HFFc6 (cell line): ENCODE results near the gene TM4SF4. TPM values are rescaled to one million over a fixed set of nuclear protein-coding genes. Genes with fewer than 3 reads are reported as not detected.

ENCODE experiments used
- DNase-seq: peaks from one replicate; pipeline ENCODE4 v3.0.0-alpha.2; 2018
- H3K27ac Mint-ChIP-seq: 2 replicates; pipeline ENCODE4 v1.8.0; 2020; ENCODE audit warnings: mild to moderate bottlenecking, mixed read lengths
- H3K27me3 Mint-ChIP-seq: 2 replicates; pipeline ENCODE4 v1.8.0; 2021; ENCODE audit warnings: mild to moderate bottlenecking, moderate library complexity, mixed read lengths; ENCODE audit not compliant: insufficient read depth
- H3K36me3 Mint-ChIP-seq: 2 replicates; pipeline ENCODE4 v1.8.0; 2021; ENCODE audit warnings: low read depth, mixed read lengths
- H3K4me1 Mint-ChIP-seq: 2 replicates; pipeline ENCODE4 v1.8.0; 2020; ENCODE audit warnings: low read depth, mixed read lengths
- H3K4me3 Mint-ChIP-seq: 2 replicates; pipeline ENCODE4 v1.8.0; 2020; ENCODE audit warnings: mild to moderate bottlenecking, moderate library complexity, mixed read lengths
- H3K9me3 Mint-ChIP-seq: 2 replicates; pipeline ENCODE4 v1.8.0; 2020; ENCODE audit warnings: mild to moderate bottlenecking, mixed read lengths
- total RNA-seq, 6 experiments: library from RNA; stranded (reverse); fragmentation: NEBNext Ultra II Directional; extraction: Animal tissue kit (Norgen Biotek cat#: 25700); gene quantifications; 2 replicates in 1 of 6; 3 replicates in 5 of 6; pipeline ENCODE4 v1.2.3, GENCODE V29; 2021
- TF ChIP-seq, protein P1 (sequence below): fragments of 200-600 bp; sonication (generic); IDR thresholded peaks from 2 replicates; pipeline ENCODE4 v1.5.0; 2021; ENCODE audit warnings: antibody characterized with exemption, mild to moderate bottlenecking

TM4SF4 gene
- total RNA-seq, 6 experiments from 2014 or later: 0.25 to 1.3 (median 0.63) TPM

DNA sequence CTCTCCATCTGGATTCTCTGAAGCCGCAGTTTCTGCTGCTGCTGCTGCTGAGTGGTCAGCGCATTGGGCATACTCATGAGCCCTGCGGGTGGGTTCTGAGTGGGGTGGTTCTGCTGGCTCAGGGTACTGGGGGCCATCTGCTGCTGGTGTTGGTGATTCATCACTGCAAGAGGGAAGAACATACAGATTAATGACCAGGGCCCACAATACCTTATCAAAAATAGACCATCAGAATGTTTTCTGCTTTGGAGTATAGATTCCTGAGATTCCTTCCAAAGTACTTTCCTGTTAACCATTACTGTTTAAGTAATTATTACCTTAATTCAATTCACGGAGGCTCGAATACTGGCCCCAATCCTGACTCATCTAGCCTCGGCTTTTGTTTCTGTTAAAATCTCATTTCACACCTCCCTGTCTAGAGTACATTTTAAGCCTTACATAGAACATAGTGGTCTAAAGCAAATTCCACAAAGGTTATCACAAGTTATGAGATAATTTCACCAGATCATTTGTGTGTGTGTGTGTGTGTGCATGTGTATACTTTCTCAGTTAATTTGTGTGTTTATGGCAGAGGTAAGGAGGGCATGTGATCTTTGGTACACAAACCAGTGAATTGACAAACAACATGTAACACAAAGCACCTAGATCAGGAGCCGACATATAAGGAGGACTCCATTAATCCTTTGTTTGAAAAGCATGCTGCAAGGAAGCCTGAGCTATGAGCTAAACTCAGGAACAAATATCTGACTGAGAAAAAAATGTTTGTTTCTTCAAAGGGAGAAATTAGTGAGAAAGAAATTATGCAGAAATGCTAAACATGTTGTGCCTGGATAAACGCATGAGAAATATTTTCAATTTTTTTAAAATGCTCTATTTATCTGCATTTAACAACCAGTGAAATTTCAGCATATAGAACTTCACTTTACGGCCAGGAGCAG is 68.1 kb downstream of the TM4SF4 start:
- peak overlapping the region; percentile 92 for H3K27ac Mint-ChIP-seq
- peaks cover 33% of the 10 kb centered on the region for H3K36me3 Mint-ChIP-seq
- DNase-seq: peak; percentile 33
- TF ChIP-seq, protein P1, sequence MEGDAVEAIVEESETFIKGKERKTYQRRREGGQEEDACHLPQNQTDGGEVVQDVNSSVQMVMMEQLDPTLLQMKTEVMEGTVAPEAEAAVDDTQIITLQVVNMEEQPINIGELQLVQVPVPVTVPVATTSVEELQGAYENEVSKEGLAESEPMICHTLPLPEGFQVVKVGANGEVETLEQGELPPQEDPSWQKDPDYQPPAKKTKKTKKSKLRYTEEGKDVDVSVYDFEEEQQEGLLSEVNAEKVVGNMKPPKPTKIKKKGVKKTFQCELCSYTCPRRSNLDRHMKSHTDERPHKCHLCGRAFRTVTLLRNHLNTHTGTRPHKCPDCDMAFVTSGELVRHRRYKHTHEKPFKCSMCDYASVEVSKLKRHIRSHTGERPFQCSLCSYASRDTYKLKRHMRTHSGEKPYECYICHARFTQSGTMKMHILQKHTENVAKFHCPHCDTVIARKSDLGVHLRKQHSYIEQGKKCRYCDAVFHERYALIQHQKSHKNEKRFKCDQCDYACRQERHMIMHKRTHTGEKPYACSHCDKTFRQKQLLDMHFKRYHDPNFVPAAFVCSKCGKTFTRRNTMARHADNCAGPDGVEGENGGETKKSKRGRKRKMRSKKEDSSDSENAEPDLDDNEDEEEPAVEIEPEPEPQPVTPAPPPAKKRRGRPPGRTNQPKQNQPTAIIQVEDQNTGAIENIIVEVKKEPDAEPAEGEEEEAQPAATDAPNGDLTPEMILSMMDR: no peak
- peaks cover 77% of the 10 kb centered on the region for H3K4me1 Mint-ChIP-seq
- peak overlapping the region; percentile 40 for H3K4me3 Mint-ChIP-seq
- no peaks in the 10 kb centered on the region for H3K9me3 Mint-ChIP-seq
- peaks cover 3% of the 10 kb centered on the region; the same call in 1 of the 2 replicates for H3K27me3 Mint-ChIP-seq

DNA sequence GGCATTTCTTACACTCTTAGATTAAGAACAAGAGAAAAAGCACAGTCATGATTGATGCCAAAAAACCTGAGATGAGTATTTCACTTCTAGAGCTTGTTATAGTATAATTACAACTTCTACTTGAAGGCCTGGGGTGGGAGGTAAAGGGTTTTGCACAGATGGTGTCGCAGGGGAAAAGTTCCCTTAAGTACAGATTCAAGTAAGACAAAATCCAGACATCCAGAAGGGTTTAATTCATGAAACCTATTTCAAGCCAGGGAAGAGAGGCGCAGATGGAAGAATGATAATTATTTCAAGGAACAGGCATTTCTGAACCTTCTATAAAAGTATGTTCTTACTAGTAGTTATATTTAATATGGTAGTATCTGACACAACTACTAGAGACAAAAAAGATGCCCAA is 70.6 kb downstream of the TM4SF4 start:
- TF ChIP-seq, protein P1: no peak
- Mint-ChIP-seq H3K27me3 (peaks cover 3% of the 10 kb centered on the region; the same call in 1 of the 2 replicates), H3K4me3 (no peak overlapping the region), H3K9me3 (no peaks in the 10 kb centered on the region), H3K27ac (peak overlapping the region; percentile 11; the same call in 1 of the 2 replicates), H3K36me3 (peaks cover 45% of the 10 kb centered on the region), H3K4me1 (peaks cover 77% of the 10 kb centered on the region)
- no peak for DNase-seq

DNA sequence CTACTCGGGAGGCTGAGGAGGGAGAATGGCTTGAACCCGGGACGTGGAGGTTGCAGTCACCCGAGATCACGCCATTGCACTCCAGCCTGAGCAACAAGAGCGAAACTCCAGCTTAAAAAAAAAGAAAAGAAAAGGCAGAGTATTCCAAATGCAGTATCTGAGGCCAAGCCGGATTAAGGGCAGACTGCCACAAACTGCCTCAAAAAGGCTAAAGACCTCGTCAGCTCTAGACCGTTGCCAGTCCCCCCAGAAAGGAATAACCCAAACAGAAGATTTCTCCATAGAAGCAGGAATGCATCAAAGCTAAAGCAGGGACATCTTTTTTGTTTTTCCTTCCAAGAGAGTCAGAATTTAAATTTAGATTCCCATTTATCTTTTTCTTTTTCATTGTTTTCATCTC is 72.9 kb downstream of the TM4SF4 start:
- Mint-ChIP-seq H3K36me3 (peaks cover 33% of the 10 kb centered on the region), H3K27me3 (peaks cover 2% of the 10 kb centered on the region; the same call in 1 of the 2 replicates), H3K4me3 (peak overlapping the region; percentile 65), H3K4me1 (peaks cover 54% of the 10 kb centered on the region), H3K9me3 (no peaks in the 10 kb centered on the region), H3K27ac (peak overlapping the region; percentile 97)
- no peak for DNase-seq
- TF ChIP-seq, protein P1: no peak

DNA sequence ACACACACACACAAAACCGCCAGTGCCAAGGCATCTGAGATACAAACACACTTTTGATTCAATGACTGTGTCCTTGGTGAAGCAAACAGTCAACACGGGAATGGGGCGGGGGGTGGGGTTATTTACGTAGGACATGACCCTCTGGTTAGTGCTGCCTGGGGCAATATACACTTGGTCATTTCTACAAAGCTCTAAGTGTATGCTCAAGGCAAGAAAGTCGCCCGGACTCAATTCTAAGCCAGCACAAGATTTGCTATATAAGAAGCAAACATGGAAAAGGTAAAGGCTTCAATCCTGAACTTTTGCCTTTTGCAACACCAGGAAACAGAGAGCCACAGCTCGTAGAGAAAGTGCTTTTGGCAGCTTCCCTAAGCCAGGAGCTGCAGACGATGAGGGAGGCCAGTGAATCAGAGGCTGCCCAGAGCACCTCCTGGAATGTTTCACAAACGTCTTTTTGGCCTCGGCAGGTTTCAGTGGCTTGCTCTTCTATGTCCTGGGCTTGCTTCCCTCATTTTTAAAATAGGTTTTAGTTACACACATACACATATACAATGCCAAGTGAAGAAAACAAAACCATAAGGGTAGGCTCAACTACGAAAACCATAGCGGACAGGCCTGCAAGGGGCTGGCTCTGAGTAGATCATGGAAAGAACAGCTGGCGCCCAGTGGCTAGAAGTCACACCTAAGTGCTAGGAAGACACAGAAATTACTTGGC is 73.6 kb downstream of the TM4SF4 start:
- Mint-ChIP-seq H3K9me3 (no peaks in the 10 kb centered on the region), H3K27me3 (peaks cover 2% of the 10 kb centered on the region; the same call in 1 of the 2 replicates)
- peak; percentile 74 for DNase-seq

DNA sequence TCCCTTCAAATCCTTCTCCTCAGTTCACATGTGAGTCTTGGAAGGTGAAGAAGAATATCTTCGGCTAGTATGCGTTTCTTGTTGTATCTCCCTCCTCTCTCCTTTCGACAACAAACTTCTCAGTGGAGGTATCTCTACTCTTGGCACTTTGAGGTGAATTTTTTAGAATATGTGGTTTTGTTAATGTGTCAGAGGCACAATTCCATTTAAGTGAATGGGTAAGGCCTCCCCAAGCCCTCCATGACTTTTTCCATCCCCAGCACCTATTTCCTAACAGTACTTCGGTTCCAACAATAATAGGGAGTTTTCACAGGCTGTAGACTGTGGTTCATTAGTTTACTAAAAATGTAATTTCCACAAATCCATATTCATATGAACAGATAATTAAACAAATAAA is 74.2 kb downstream of the TM4SF4 start:
- no peaks in the 10 kb centered on the region for H3K9me3 Mint-ChIP-seq
- TF ChIP-seq, protein P1: no peak
- H3K4me1 Mint-ChIP-seq: peaks cover 57% of the 10 kb centered on the region
- peaks cover 27% of the 10 kb centered on the region for H3K36me3 Mint-ChIP-seq
- no peak for DNase-seq
- H3K27me3 Mint-ChIP-seq: peaks cover 3% of the 10 kb centered on the region
- peak overlapping the region; percentile 97 for H3K27ac Mint-ChIP-seq
- peak overlapping the region; percentile 65; the same call in 1 of the 2 replicates for H3K4me3 Mint-ChIP-seq

More for the DNA sequence above, 73.6 kb downstream of the TM4SF4 start:
- H3K27ac Mint-ChIP-seq: peak overlapping the region; percentile 97
- H3K4me3 Mint-ChIP-seq: peak overlapping the region; percentile 65
- TF ChIP-seq, protein P1: no peak
- H3K4me1 Mint-ChIP-seq: peaks cover 54% of the 10 kb centered on the region
- peaks cover 27% of the 10 kb centered on the region for H3K36me3 Mint-ChIP-seq
